Left colon (tissue), 2 donors: ENCODE data around the gene SPAG4. TPM values are rescaled to one million over a fixed set of nuclear protein-coding genes. Genes with fewer than 3 reads are reported as not detected.
A peak's percentile ranks its signal among the peaks of the same experiment; 100 is the strongest.

ENCODE experiments used
- ATAC-seq: fragments of 200-7000 bp; cut with Tn5 transposase; one replicate; pipeline ENCODE4 v1.9.1; 2020; ENCODE audit warnings: mild to moderate bottlenecking, moderate library complexity
- DNase-seq, 2 donors: peaks; one replicate each; pipeline ENCODE4 v3.0.0-alpha.2; 2020
- intact Hi-C, 2 donors: fragments of 100-400 bp; cut with DNase I in 1 of 2; cut with micrococcal nuclease in 1 of 2; formaldehyde crosslinking; loops; one replicate each; pipeline versions ENCODE4 v1.11.2 to v1.14.0; 2022; cut with DNase I, micrococcal nuclease
- long read RNA-seq: library from polyadenylated mRNA; unstranded; transcript quantifications from one replicate; pipeline ENCODE4 v2.0.0, GENCODE V29; 2021
- total RNA-seq, 2 donors: library from RNA; stranded (reverse); fragmentation: NEBNext Ultra II Directional; extraction: Animal tissue kit (Norgen Biotek cat#: 25700); gene quantifications; one replicate each; pipeline ENCODE4 v1.2.1, GENCODE V29; 2021
- donor health status: DM: no; HTN: no; CAD: no.
- donor health status: DM: yes; HTN: yes; CAD: no.

The SPAG4 gene
- 1 to 10 TPM; 3.2 to 5.8 TPM for total RNA-seq
- long read RNA-seq, partial matches to known transcripts, result 1 of 2 reads
- long read RNA-seq, other reads (novel, unspliced or antisense), result 0 of 2 reads

GRCh38 chr20:35615667-35616464 is at the start of gene SPAG4:
Gene SPAG4, plus strand, starts transcription at chr20:35615829. Its CDS starts 175 bp downstream, at chr20:35616004.
- ATAC-seq (peak; percentile 83), DNase-seq (peak; percentile 99 to 100)
- intact Hi-C loops, result no loop called here

- intact Hi-C loops, result no loop called here
- DNase-seq (peak in 1 of 2 donors; percentile 36), ATAC-seq (peak; percentile 90)
Measured at GRCh38 chr20:35568645-35569044, 47.0 kb upstream of the SPAG4 start.

- no peak for DNase-seq
- intact Hi-C loops, result no loop called here
- peak; percentile 20 for ATAC-seq
Measured at GRCh38 chr20:35571555-35571954, 44.1 kb upstream of the SPAG4 start.

- intact Hi-C loops, result no loop called here
- no peak for ATAC-seq
- no peak for DNase-seq
Measured at GRCh38 chr20:35572838-35573237, 42.8 kb upstream of the SPAG4 start.

GRCh38 chr20:35575958-35576357 is 39.7 kb upstream of the SPAG4 start:
- peak; percentile 96 for ATAC-seq
- intact Hi-C loops, result no loop called here
- DNase-seq, result peak; percentile 89 to 92

GRCh38 chr20:35576816-35577215 is 38.8 kb upstream of the SPAG4 start:
- peak; percentile 18 for ATAC-seq
- no peak for DNase-seq
- intact Hi-C loops, result no loop called here

- ATAC-seq, result no peak
- no peak for DNase-seq
Measured at GRCh38 chr20:35578469-35578868, 37.2 kb upstream of the SPAG4 start.

GRCh38 chr20:35579196-35579595 is 36.4 kb upstream of the SPAG4 start:
- ATAC-seq (no peak), DNase-seq (no peak)
- intact Hi-C loops, result no loop called here

More at GRCh38 chr20:35578469-35578868, 37.2 kb upstream of the SPAG4 start:
- intact Hi-C loops, result no loop called here

- ATAC-seq (no peak), DNase-seq (no peak)
- intact Hi-C loops, result no loop called here
Measured at GRCh38 chr20:35582131-35582530, 33.5 kb upstream of the SPAG4 start.

- ATAC-seq, result no peak
- intact Hi-C loops, result no loop called here
- DNase-seq, result no peak
Measured at GRCh38 chr20:35582741-35583404, 32.8 kb upstream of the SPAG4 start.

- intact Hi-C loops, result no loop called here
- DNase-seq (no peak), ATAC-seq (no peak)
Measured at GRCh38 chr20:35583636-35584560, 31.7 kb upstream of the SPAG4 start.

- no peak for ATAC-seq
- DNase-seq, result no peak
Measured at GRCh38 chr20:35586751-35587425, 28.7 kb upstream of the SPAG4 start.

GRCh38 chr20:35587436-35587835 is 28.2 kb upstream of the SPAG4 start:
- intact Hi-C loops, result no loop called here
- ATAC-seq (no peak), DNase-seq (no peak)

More at GRCh38 chr20:35586751-35587425, 28.7 kb upstream of the SPAG4 start:
- intact Hi-C loops, result no loop called here

GRCh38 chr20:35588397-35588796 is 27.2 kb upstream of the SPAG4 start:
- intact Hi-C loops, result no loop called here
- ATAC-seq (no peak), DNase-seq (no peak)

- peak; percentile 77 for ATAC-seq
- intact Hi-C loops, result no loop called here
- DNase-seq, result no peak
Measured at GRCh38 chr20:35592339-35592974, 23.2 kb upstream of the SPAG4 start.

GRCh38 chr20:35595456-35595855 is 20.2 kb upstream of the SPAG4 start:
- DNase-seq (no peak), ATAC-seq (no peak)
- intact Hi-C loops, result no loop called here

- intact Hi-C loops, result no loop called here
- DNase-seq (no peak), ATAC-seq (peak; percentile 21)
Measured at GRCh38 chr20:35595901-35596300, 19.7 kb upstream of the SPAG4 start.

- intact Hi-C loops, result no loop called here
- ATAC-seq, result no peak
- DNase-seq, result no peak
Measured at GRCh38 chr20:35597186-35597585, 18.4 kb upstream of the SPAG4 start.
